GM12892 (cell line): ENCODE data around the gene MEIKIN.

Source experiments
- DNase-seq: peaks from one replicate; pipeline ENCODE4 v3.0.0; 2011; ENCODE audit not compliant: insufficient read length
- FAIRE-seq: peaks from 2 replicates; lab custom pipeline; 2011; peaks lifted over from hg19 to GRCh38; lab: Jason Lieb, UNC
- POLR2A ChIP-seq: IDR thresholded peaks from 2 replicates; pipeline ENCODE4 v1.6.1; 2011; ENCODE audit warnings: low read depth, low read length, control low read depth
- POLR2AphosphoS5 ChIP-seq: IDR thresholded peaks from 2 replicates; pipeline ENCODE4 v1.6.1; 2011; ENCODE audit warnings: low read depth, low read length, control low read depth
- TAF1 ChIP-seq: IDR thresholded peaks from 2 replicates; pipeline ENCODE4 v1.6.1; 2011; ENCODE audit warnings: low read depth, mild to moderate bottlenecking, control low read depth, low read length, borderline replicate concordance

The MEIKIN gene

DNA sequence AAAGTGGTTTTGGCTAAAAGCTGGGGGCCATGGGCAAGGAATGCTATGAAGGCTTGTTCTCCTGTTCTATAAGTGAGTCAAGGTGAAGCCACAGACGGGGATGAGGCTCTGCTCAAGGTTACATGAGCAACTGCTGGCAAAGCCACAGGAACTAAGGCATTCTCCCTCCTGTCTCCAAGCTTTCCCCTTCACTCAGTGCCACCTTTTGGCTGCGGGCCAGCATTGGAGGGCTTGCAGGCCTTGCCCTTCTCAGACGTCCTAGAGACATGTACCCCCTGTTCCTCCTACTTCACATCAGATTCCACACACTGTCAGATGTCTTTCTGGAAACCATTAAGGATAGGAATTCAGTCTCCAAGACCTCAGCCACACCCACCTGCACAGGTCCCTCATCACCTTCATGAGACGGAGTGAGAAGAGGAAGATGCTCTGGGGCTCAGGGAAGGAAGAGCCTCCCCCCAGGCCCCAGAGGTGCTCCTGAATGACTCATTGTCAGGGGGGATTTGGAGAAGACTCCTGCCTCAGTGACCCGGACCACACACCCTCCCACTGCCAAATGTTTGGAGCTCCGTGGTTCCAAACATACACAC lies 20.5 kb upstream of the MEIKIN start:
- no peak for DNase-seq
- no peak for FAIRE-seq
- TF ChIP-seq POLR2AphosphoS5: no peak
- TF ChIP-seq TAF1: no peak
- TF ChIP-seq POLR2A: no peak

DNA sequence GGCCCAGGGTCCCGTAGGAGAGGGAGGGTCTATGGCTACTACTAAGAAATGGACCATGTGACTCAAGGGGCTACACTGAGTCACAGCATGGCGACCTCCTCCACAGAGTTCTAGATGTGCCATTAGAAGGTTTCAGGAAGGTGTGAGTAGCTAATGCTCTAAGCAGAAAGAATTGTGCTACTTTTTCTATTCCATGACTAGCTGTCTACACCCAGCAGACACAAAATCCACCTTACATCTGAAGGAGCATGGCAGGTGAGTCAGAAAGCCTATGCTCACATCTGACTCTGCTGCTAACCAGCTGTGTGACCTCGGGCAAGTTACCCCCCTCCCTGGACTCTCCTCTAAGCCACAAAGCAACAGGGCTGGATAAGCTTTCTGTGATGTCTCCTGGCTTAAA lies 14.4 kb upstream of the MEIKIN start:
- no peak for FAIRE-seq
- DNase-seq: no peak
- TF ChIP-seq TAF1 (no peak), POLR2A (no peak), POLR2AphosphoS5 (no peak)

DNA sequence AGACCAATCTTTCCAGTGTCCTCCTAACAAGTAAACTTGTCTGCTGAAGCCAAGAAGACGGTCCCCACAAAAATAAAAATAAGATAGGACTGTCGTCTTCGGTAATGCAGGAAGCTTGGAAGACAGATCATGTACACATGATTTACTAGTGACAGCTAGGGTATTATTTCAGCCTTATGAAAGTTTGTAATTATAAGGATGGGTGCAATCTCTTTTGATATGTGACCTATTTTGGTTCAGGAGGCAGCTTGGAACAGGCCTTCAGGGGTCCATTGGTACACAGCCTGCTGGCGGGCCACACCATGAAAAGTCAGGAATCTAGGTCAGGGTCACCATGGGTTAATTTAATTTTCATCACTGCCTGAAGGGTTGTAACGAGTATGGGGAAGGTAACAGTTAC lies 13.7 kb upstream of the MEIKIN start:
- DNase-seq (no peak), FAIRE-seq (no peak)
- no peak for TF ChIP-seq TAF1
- TF ChIP-seq POLR2A: no peak
- no peak for TF ChIP-seq POLR2AphosphoS5

DNA sequence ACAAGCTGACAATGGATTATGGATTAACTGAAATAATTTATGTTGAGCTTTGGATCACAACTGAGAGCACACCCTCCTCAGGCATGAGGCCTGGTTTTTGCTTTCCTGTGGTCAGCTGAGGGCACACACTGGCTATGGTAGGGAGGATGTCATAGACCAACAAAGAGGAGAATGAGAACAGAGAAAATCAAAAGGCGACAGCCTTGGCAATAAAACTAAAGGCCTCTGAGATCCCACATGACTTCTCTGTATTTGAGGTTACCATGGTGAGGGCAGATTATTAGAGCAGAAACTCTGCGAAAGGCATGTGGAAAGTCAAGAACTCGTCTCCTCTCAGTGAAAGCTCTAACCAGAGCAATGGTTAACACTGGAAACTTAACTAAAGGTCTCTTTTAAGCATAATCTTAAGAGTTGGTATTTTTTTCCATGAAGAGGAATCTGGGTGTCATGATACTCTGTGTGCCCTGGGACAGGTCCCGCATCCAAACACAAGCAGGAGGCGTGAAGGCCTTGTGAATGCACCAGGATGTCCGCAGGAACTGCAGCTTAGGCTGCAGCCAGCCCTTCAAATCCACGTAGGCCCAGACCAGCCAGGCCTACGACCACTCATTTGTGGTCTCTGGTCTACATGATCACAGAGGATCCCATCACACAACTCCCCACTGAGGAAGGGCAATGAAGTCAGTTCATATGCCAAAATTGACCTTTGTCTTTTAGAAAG lies 12.4 kb upstream of the MEIKIN start:
- DNase-seq: no peak
- TF ChIP-seq TAF1: no peak
- no peak for TF ChIP-seq POLR2AphosphoS5
- no peak for TF ChIP-seq POLR2A
- peak; percentile 5 for FAIRE-seq

DNA sequence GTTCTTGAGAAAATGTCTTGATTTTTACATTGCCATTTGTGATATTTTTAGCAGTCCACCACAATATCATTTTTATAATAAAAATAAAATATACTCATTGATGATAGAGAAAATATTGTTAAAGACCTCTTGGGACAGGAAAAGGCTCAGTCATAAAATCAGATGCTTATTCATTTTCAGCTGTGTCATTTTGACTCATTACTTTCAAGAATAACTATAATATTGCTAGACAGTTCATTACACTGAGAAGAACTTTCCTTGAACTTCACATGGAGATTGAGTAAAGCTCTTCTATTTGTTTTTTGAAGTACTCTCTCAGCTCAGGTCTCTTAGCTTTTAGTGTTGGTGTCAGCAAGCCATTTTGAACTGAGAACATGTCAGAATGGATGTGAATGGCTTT lies 8.5 kb upstream of the MEIKIN start:
- TF ChIP-seq TAF1 (no peak), POLR2A (no peak), POLR2AphosphoS5 (no peak)
- FAIRE-seq (no peak), DNase-seq (no peak)

DNA sequence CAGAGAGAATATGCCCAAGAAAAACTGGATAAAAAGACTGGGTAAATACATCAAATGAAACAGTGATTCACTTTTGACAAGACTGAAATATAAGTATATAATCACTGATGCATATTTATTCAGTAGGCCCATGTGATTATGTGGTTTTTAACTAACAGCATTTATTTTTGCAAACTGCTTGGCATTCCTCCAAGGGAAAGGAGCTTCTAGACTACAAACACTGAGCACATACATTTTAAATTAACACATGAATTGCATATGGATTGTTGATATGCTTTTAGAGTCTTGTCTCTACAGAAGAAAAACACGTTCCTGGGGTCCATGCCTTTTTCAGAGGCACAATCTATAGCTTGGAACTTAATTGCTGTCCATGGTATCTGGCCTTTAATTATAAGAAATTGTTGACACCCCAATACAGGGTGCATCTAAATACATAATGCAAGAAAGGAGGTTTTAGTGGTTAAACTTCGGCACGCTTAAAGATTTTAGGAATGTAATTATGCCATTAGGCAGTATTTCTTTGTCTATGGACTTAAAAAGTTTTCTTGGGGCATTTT lies 6.9 kb upstream of the MEIKIN start:
- TF ChIP-seq POLR2AphosphoS5: no peak
- no peak for TF ChIP-seq TAF1
- TF ChIP-seq POLR2A: no peak
- FAIRE-seq (no peak), DNase-seq (no peak)

DNA sequence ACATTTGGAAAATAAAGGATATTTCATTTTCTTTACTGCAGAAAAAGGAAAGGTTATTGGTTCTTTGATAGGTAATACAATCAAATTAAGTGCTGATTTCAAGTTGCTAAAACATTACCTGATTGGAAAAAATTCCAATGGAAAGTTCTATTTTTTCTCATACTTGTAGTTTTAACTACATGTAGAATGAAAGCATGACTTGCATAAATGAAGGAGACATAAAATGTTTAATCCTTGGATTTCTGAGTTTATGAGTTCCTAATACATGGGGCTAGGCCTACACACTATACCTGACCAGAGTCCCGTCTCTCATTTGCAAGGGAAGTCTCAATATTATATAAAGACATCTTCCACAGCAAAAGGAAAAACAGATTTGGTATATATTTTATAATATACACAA lies 5.2 kb upstream of the MEIKIN start:
- FAIRE-seq: no peak
- TF ChIP-seq POLR2AphosphoS5 (no peak), POLR2A (no peak), TAF1 (no peak)
- DNase-seq: no peak

DNA sequence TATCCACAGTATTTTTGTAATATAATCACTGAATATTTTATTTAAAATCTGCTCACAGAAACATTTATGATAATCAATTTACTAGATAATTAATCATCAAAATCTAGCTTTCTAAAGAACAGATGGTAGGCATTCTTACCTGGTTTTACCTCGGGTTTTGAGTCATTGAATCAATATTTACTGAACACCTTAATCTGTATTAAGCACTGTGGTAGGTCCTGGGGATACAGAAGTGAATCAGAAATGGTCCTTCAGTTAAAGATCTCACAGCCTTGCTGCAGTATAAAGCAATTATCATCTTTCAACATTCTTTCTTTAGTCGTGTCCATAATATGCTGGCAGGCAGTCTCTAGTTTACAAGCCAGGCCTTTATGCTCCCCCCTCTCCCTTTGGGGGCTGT lies 2.0 kb upstream of the MEIKIN start:
- FAIRE-seq (no peak), DNase-seq (no peak)
- TF ChIP-seq TAF1 (no peak), POLR2AphosphoS5 (no peak), POLR2A (no peak)

DNA sequence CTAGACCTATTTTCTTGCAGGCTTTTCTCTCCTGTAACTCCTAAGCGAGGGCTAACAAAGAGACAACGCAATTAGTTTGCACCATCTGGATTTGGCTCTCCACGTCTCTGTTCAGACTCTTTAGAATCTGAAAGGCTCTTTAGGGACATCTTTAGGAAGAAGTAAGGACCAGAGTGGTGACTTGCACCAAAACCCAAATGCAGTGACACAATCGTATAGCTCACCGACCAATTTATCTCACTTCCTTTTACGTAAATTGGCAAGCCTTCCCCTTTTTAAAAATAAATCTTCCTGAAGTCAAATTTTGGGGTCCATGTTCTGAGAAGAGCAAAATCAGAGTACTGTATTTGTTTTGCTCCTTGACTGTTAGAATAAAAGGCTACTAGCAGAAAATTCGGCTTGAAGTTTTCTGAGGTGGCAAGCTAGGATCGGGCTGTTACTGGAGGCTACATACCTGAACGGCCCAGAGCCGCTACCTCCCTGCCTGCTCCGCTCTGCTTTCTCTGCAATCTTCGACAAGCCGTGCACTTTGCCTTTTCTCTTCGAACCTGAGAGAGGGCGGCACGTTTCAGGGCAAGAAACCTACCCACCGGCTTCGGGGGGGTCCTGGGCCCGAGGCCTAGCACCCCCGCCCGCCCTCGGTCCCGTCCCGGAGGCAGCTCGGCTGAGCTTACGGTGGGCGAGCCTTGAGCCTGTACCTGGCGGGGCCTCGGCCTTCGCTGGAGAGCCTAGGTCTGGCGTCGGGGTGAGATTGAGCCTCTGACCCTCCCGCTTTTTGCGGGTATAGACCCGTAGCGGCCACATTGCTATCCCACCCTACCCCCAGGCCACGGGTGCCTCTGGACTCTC lies 537 bp downstream of the MEIKIN start:
- TF ChIP-seq POLR2AphosphoS5 (no peak), POLR2A (no peak), TAF1 (no peak)
- no peak for FAIRE-seq
- DNase-seq: no peak

DNA sequence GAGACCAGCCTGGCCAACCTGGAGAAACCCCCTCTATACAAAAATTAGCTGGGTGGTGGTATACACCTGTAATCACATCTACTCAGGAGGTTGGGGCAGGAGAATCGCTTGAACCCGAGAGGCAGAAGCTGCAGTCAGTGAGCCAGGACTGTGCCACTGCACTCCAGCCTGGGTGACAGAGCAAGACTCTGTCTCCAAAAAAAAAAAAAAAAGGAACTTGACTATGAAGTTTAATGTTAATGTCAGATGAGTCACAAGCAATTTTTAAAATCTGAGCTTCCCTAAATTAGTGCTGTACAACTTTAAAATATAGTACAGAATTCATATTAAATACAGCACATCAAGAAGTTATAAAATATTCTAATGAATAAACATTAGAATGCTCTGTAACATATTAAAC lies 1.5 kb downstream of the MEIKIN start:
- TF ChIP-seq POLR2A (no peak), TAF1 (no peak)
- FAIRE-seq: no peak
- DNase-seq: no peak

DNA sequence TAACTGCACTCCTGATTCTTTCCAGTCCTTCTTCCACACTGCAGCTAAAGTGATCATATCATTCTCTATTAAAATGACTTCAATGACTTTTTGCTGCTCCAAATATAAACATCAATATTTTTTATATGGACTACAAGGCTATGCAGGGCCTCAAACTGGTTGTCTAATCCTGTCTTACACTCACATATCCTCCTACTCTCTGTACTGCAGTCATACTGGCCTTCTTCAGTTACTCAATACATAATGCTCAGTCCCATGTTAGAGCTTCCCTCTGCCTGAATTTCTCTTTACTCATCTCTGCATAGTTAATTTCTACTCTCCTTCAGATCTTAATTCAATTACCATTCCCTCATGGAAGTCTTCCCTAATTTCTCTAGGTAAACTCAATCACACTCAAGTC lies 3.4 kb downstream of the MEIKIN start:
- TF ChIP-seq POLR2AphosphoS5 (no peak), TAF1 (no peak), POLR2A (no peak)
- no peak for FAIRE-seq
- no peak for DNase-seq
